ENCODE data around the gene RCAN3. TPM values are rescaled to one million over a fixed set of nuclear protein-coding genes. Genes with fewer than 3 reads are reported as not detected.

RCAN3 gene
- total RNA-seq, 1 experiment from 2014 or later, result 17.5 TPM

- ATAC-seq, result no peak
- intact Hi-C loops (cut with micrococcal nuclease; ENCODE audit: unreplicated experiment) (no loop called here), in situ Hi-C loops (cut with HindIII; ENCODE audit: low pct_unique_long_range_greater_than_20kb, low sequenced_read_pairs) (no loop called here)
- H3K4me1 ChIP-seq (ENCODE audit: control insufficient read depth, insufficient read depth, low read length), result peaks cover 14% of the 10 kb centered on the region
- H3K27me3 ChIP-seq (ENCODE audit: control insufficient read depth, insufficient read depth, low read length), result no peaks in the 10 kb centered on the region
- POLR2A ChIA-PET, result no interaction called here
- no peak for DNase-seq (ENCODE audit: low read depth, low spot score)
- no TSS peak for BruUV-seq (replicated peaks)
- no peak for TF ChIP-seq CTCF (IDR thresholded peaks at IDR 0.05)
- no peak for TF ChIP-seq SIN3A (IDR thresholded peaks at IDR 0.05; ENCODE audit: borderline replicate concordance, insufficient read depth, low read depth, low read length)
- TF ChIP-seq REST (IDR thresholded peaks at IDR 0.05; ENCODE audit: insufficient read depth in 1 of 2, low read depth in 2 of 2, low read length in 1 of 2), result no peak
- no peak for TF ChIP-seq POLR2AphosphoS5 (IDR thresholded peaks at IDR 0.05; ENCODE audit: low read depth, low read length)
- TF ChIP-seq TCF7L2 (IDR thresholded peaks at IDR 0.05; ENCODE audit: low read depth, low read length), result no peak
- CTCF ChIA-PET, result interaction anchor here (0.7 kb wide), 1 partner anchor 127 kb away, joined by 6 read pairs; no protein-coding TSS in a partner anchor
- no peaks in the 10 kb centered on the region for H3K36me3 ChIP-seq (ENCODE audit: control insufficient read depth, insufficient read depth, low read length)
- H3K4me3 ChIP-seq (ENCODE audit: low read depth in 2 of 2, low read length in 2 of 2), result no peak overlapping the region
- no peaks in the 10 kb centered on the region for H3K9me3 ChIP-seq (ENCODE audit: control insufficient read depth, insufficient read depth, low read depth, low read length)
- H3K27ac ChIP-seq (ENCODE audit: low read length), result no peak overlapping the region
Measured at GRCh38 chr1:24560361-24560760, 57.7 kb downstream of the RCAN3 start.

- DNase-seq (ENCODE audit: low read depth, low spot score) (no peak), ATAC-seq (no peak)
- no peaks in the 10 kb centered on the region for H3K9me3 ChIP-seq (ENCODE audit: control insufficient read depth, insufficient read depth, low read depth, low read length)
- no peak overlapping the region for H3K27ac ChIP-seq (ENCODE audit: low read length)
- in situ Hi-C loops (cut with HindIII; ENCODE audit: low pct_unique_long_range_greater_than_20kb, low sequenced_read_pairs) (no loop called here), intact Hi-C loops (cut with micrococcal nuclease; ENCODE audit: unreplicated experiment) (no loop called here)
- H3K36me3 ChIP-seq (ENCODE audit: control insufficient read depth, insufficient read depth, low read length), result no peaks in the 10 kb centered on the region
- TF ChIP-seq CTCF (IDR thresholded peaks at IDR 0.05) (no peak), SIN3A (IDR thresholded peaks at IDR 0.05; ENCODE audit: borderline replicate concordance, insufficient read depth, low read depth, low read length) (no peak), POLR2AphosphoS5 (IDR thresholded peaks at IDR 0.05; ENCODE audit: low read depth, low read length) (no peak), TCF7L2 (IDR thresholded peaks at IDR 0.05; ENCODE audit: low read depth, low read length) (no peak), REST (IDR thresholded peaks at IDR 0.05; ENCODE audit: insufficient read depth in 1 of 2, low read depth in 2 of 2, low read length in 1 of 2) (no peak)
- H3K4me1 ChIP-seq (ENCODE audit: control insufficient read depth, insufficient read depth, low read length), result peaks cover 13% of the 10 kb centered on the region
- no peaks in the 10 kb centered on the region for H3K27me3 ChIP-seq (ENCODE audit: control insufficient read depth, insufficient read depth, low read length)
- H3K4me3 ChIP-seq (ENCODE audit: low read depth in 2 of 2, low read length in 2 of 2), result no peak overlapping the region
- ChIA-PET CTCF (no interaction called here), POLR2A (no interaction called here)
- BruUV-seq (replicated peaks), result no TSS peak
Measured at GRCh38 chr1:24562625-24563024, 60.0 kb downstream of the RCAN3 start.
